Measurements from ENCODE around the gene UBXN6.
A peak's percentile ranks its signal among the peaks of the same experiment; 100 is the strongest.

UBXN6 gene

GRCh38 chr19:4482721-4483364 lies 25.2 kb upstream of the UBXN6 start:
- DNase-seq (ENCODE audit: insufficient read length, low spot score), result no peak
- no peak for TF ChIP-seq POLR2A (IDR thresholded peaks at IDR 0.05; ENCODE audit: low read depth, low read length)
- FAIRE-seq, result no peak

- FAIRE-seq, result no peak
- no peak for TF ChIP-seq POLR2A (IDR thresholded peaks at IDR 0.05; ENCODE audit: low read depth, low read length)
- no peak for DNase-seq (ENCODE audit: insufficient read length, low spot score)
Observed at GRCh38 chr19:4477034-4477801, 19.6 kb upstream of the UBXN6 start.

- no peak for FAIRE-seq
- DNase-seq (ENCODE audit: insufficient read length, low spot score), result peak; percentile 49
- TF ChIP-seq POLR2A (IDR thresholded peaks at IDR 0.05; ENCODE audit: low read depth, low read length), result no peak
Observed at GRCh38 chr19:4474514-4475022, 17.0 kb upstream of the UBXN6 start.

GRCh38 chr19:4473763-4474513 lies 16.3 kb upstream of the UBXN6 start:
- no peak for TF ChIP-seq POLR2A (IDR thresholded peaks at IDR 0.05; ENCODE audit: low read depth, low read length)
- DNase-seq (ENCODE audit: insufficient read length, low spot score) (no peak), FAIRE-seq (no peak)

- no peak for TF ChIP-seq POLR2A (IDR thresholded peaks at IDR 0.05; ENCODE audit: low read depth, low read length)
- no peak for DNase-seq (ENCODE audit: insufficient read length, low spot score)
- FAIRE-seq, result no peak
Observed at GRCh38 chr19:4473011-4473762, 15.6 kb upstream of the UBXN6 start.

- no peak for FAIRE-seq
- no peak for TF ChIP-seq POLR2A (IDR thresholded peaks at IDR 0.05; ENCODE audit: low read depth, low read length)
- DNase-seq (ENCODE audit: insufficient read length, low spot score), result no peak
Observed at GRCh38 chr19:4472174-4472974, 14.8 kb upstream of the UBXN6 start, which contains the start of gene HDGFL2. Gene HDGFL2 (plus strand): TSS chr19:4472297. CDS start chr19:4472351, 54 bp downstream.

- no peak for TF ChIP-seq POLR2A (IDR thresholded peaks at IDR 0.05; ENCODE audit: low read depth, low read length)
- FAIRE-seq (peak; percentile 99), DNase-seq (ENCODE audit: insufficient read length, low spot score) (peak; percentile 99)
Observed at GRCh38 chr19:4471403-4472173, 14.0 kb upstream of the UBXN6 start.

GRCh38 chr19:4467835-4468234 lies 10.2 kb upstream of the UBXN6 start:
- TF ChIP-seq POLR2A (IDR thresholded peaks at IDR 0.05; ENCODE audit: low read depth, low read length), result no peak
- no peak for DNase-seq (ENCODE audit: insufficient read length, low spot score)
- no peak for FAIRE-seq

- TF ChIP-seq POLR2A (IDR thresholded peaks at IDR 0.05; ENCODE audit: low read depth, low read length), result no peak
- no peak for FAIRE-seq
- no peak for DNase-seq (ENCODE audit: insufficient read length, low spot score)
Observed at GRCh38 chr19:4464815-4465581, 7.4 kb upstream of the UBXN6 start.

- FAIRE-seq, result no peak
- no peak for TF ChIP-seq POLR2A (IDR thresholded peaks at IDR 0.05; ENCODE audit: low read depth, low read length)
- no peak for DNase-seq (ENCODE audit: insufficient read length, low spot score)
Observed at GRCh38 chr19:4456843-4457653, 546 bp downstream of the UBXN6 start.

GRCh38 chr19:4456476-4456842 lies 1.1 kb downstream of the UBXN6 start:
- DNase-seq (ENCODE audit: insufficient read length, low spot score) (peak; percentile 52), FAIRE-seq (no peak)
- TF ChIP-seq POLR2A (IDR thresholded peaks at IDR 0.05; ENCODE audit: low read depth, low read length), result peak; percentile 39

All from H54 (cell line).